Measurements from ENCODE around the gene RBBP4.

The RBBP4 gene

GRCh38 chr1:32727876-32728275 lies 76.9 kb downstream of the RBBP4 start:
- no peak for DNase-seq

- no peak for DNase-seq
Measured at GRCh38 chr1:32728413-32729077, 77.5 kb downstream of the RBBP4 start.

- DNase-seq: no peak
Measured at GRCh38 chr1:32729254-32730046, 78.4 kb downstream of the RBBP4 start.

- no peak for DNase-seq
Measured at GRCh38 chr1:32733582-32734321, 82.7 kb downstream of the RBBP4 start.

Measured in activated CD4-positive, CD25-positive, alpha-beta regulatory T cell (primary cell).